ENCODE results near the gene ARHGEF12. TPM values are rescaled to one million over a fixed set of nuclear protein-coding genes. Genes with fewer than 3 reads are reported as not detected.

The ARHGEF12 gene
- total and polyA plus RNA-seq, 2 donors (not counting 1 experiment from before 2014, with no cell fraction given) = 2.0 to 21.6 TPM

DNA sequence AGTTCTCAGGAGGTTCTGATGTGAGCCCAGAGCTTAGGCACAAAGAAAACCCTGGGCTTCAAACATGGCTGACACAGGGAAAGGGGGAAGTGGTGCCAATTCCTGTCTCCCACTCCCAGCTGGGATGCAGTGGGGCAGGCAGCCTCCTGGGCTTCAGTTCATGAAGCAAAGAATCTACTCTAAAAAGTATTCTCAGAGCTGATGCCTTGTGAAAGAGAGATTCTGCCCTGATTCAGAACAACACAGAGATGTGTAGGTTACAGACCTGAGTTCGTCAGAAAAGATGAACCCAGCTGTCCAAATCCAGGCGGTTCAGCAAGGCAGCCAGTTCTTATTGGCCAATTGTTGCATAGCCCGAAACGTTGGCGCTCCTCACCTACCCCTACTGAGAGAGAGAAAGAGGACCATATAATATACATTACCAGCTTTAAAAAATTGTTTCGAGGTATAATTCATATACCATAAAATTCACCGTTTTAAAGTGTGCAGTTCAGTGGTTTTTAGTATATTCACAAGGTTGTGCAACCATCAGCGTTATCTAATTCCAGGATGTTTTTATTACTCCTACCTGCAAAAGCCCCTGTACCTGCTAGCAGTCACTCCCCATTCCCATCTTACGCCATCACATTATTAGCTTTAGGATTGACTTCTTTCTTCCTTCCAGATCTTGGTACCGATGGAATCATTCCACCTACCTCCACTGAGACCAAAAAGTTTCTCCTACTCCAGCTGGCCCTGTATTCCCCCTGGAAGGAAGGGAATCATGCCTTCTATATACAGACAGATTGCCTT, 18.3 kb upstream of the ARHGEF12 start:
- Histone ChIP-seq H3K4me3 (ENCODE audit: control extremely low read depth in 1 of 5, extremely low read depth in 1 of 5, insufficient read depth in 1 of 5, low read depth in 2 of 5, low read length in 4 of 5) (no peak overlapping the region), H3K79me2 (ENCODE audit: control insufficient read depth, insufficient read depth, low read length) (no peaks in the 10 kb centered on the region), H3K9me3 (ENCODE audit: control extremely low read depth in 1 of 3, control insufficient read depth in 2 of 3, insufficient read depth in 1 of 3, low read length in 2 of 3) (no peaks in the 10 kb centered on the region), H3K36me3 (replicated peaks in 1 of 2; ENCODE audit: control extremely low read depth in 1 of 2, control insufficient read depth in 1 of 2, extremely low read depth in 1 of 2, insufficient read depth in 2 of 2, low read length in 1 of 2) (no peaks in the 10 kb centered on the region), H3K9ac (ENCODE audit: low read length) (no peak overlapping the region), H3K27me3 (replicated peaks in 1 of 4; ENCODE audit: control extremely low read depth in 1 of 4, control insufficient read depth in 3 of 4, insufficient read depth in 4 of 4, low read length in 3 of 4) (peaks cover 0 to 20% (median 11%) of the 10 kb centered on the region in 4 experiments), H3K27ac (ENCODE audit: low read length in 2 of 2) (no peak overlapping the region), H3K4me1 (ENCODE audit: control insufficient read depth in 2 of 2, insufficient read depth in 2 of 2, low read length in 2 of 2) (no peaks in the 10 kb centered on the region), H3K4me2 (replicated peaks; ENCODE audit: low read depth, low read length, poor library complexity, severe bottlenecking) (no peak overlapping the region), H2AFZ (ENCODE audit: insufficient read depth, low read depth, low read length, poor library complexity, severe bottlenecking) (no peak overlapping the region), H4K20me1 (ENCODE audit: control insufficient read depth, insufficient read depth, low read length, poor library complexity, severe bottlenecking) (no peaks in the 10 kb centered on the region)
- ChIA-PET POLR2A (no interaction called here), CTCF (interaction anchor here (1.0 to 1.5 kb wide), 3 partner anchors 14 to 18 kb away, joined by 3 read pairs; no protein-coding TSS in a partner anchor)
- WGBS (ENCODE audit: insufficient coverage) = 97% methylated on average over 4 of the region's 10 CpGs
- Mint-ChIP-seq H3K4me1 (no peaks in the 10 kb centered on the region), H3K27me3 (peaks cover 49% of the 10 kb centered on the region), H3K4me3 (no peak overlapping the region), H3K9me3 (ENCODE audit: insufficient read depth) (no peaks in the 10 kb centered on the region), H3K27ac (no peak overlapping the region)
- ATAC-seq (ENCODE audit: low read depth) (no peak), DNase-seq (no peak)
- intact Hi-C loops (cut with micrococcal nuclease) = no loop called here
- TF ChIP-seq EZH2 (IDR thresholded peaks at IDR 0.05; ENCODE audit: borderline replicate concordance, insufficient read depth, low read depth, low read length, poor library complexity, severe bottlenecking) = no peak
- TF ChIP-seq, protein P1, sequence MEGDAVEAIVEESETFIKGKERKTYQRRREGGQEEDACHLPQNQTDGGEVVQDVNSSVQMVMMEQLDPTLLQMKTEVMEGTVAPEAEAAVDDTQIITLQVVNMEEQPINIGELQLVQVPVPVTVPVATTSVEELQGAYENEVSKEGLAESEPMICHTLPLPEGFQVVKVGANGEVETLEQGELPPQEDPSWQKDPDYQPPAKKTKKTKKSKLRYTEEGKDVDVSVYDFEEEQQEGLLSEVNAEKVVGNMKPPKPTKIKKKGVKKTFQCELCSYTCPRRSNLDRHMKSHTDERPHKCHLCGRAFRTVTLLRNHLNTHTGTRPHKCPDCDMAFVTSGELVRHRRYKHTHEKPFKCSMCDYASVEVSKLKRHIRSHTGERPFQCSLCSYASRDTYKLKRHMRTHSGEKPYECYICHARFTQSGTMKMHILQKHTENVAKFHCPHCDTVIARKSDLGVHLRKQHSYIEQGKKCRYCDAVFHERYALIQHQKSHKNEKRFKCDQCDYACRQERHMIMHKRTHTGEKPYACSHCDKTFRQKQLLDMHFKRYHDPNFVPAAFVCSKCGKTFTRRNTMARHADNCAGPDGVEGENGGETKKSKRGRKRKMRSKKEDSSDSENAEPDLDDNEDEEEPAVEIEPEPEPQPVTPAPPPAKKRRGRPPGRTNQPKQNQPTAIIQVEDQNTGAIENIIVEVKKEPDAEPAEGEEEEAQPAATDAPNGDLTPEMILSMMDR (IDR thresholded peaks at IDR 0.05) = no peak

DNA sequence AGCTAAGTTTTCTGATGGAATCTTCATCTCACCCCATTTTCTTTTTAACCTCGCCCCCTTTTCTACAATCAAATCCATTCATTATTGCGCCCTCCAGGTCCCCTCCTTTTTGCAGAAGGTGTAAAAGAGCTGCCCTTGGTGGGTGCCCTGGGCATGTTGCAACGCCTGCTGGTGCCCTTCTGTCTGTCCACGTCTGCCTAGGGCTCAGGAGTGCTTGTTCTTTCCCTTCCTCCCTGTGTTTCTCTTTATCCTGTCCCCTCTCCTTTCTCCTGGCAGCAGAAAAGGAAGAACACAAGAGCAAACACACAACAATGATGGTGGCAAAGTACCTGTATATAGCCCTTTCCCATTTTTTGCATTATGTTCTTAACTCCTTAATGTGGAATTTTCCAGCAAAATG, 17.3 kb upstream of the ARHGEF12 start:
- Histone ChIP-seq H3K9me3 (ENCODE audit: control extremely low read depth in 1 of 3, control insufficient read depth in 2 of 3, insufficient read depth in 1 of 3, low read length in 2 of 3) (no peaks in the 10 kb centered on the region), H3K4me2 (replicated peaks; ENCODE audit: low read depth, low read length, poor library complexity, severe bottlenecking) (no peak overlapping the region), H2AFZ (ENCODE audit: insufficient read depth, low read depth, low read length, poor library complexity, severe bottlenecking) (no peak overlapping the region), H3K4me1 (ENCODE audit: control insufficient read depth in 2 of 2, insufficient read depth in 2 of 2, low read length in 2 of 2) (no peaks in the 10 kb centered on the region), H3K4me3 (ENCODE audit: control extremely low read depth in 1 of 5, extremely low read depth in 1 of 5, insufficient read depth in 1 of 5, low read depth in 2 of 5, low read length in 4 of 5) (no peak overlapping the region), H3K79me2 (ENCODE audit: control insufficient read depth, insufficient read depth, low read length) (no peaks in the 10 kb centered on the region), H3K27me3 (replicated peaks in 1 of 4; ENCODE audit: control extremely low read depth in 1 of 4, control insufficient read depth in 3 of 4, insufficient read depth in 4 of 4, low read length in 3 of 4) (peaks cover 0 to 30% (median 18%) of the 10 kb centered on the region in 4 experiments), H4K20me1 (ENCODE audit: control insufficient read depth, insufficient read depth, low read length, poor library complexity, severe bottlenecking) (no peaks in the 10 kb centered on the region), H3K36me3 (replicated peaks in 1 of 2; ENCODE audit: control extremely low read depth in 1 of 2, control insufficient read depth in 1 of 2, extremely low read depth in 1 of 2, insufficient read depth in 2 of 2, low read length in 1 of 2) (no peaks in the 10 kb centered on the region), H3K27ac (ENCODE audit: low read length in 2 of 2) (no peak overlapping the region), H3K9ac (ENCODE audit: low read length) (no peak overlapping the region)
- no peak for TF ChIP-seq EZH2 (IDR thresholded peaks at IDR 0.05; ENCODE audit: borderline replicate concordance, insufficient read depth, low read depth, low read length, poor library complexity, severe bottlenecking)
- TF ChIP-seq, protein P1 (IDR thresholded peaks at IDR 0.05) = no peak
- ChIA-PET CTCF (no interaction called here), POLR2A (no interaction called here)
- Mint-ChIP-seq H3K27me3 (peaks cover 54% of the 10 kb centered on the region), H3K9me3 (ENCODE audit: insufficient read depth) (no peaks in the 10 kb centered on the region), H3K4me1 (no peaks in the 10 kb centered on the region), H3K4me3 (no peak overlapping the region), H3K27ac (no peak overlapping the region)
- 67% methylated on average over 3 of the region's 4 CpGs for WGBS (ENCODE audit: insufficient coverage)
- intact Hi-C loops (cut with micrococcal nuclease) = no loop called here
- no peak for ATAC-seq (ENCODE audit: low read depth)
- DNase-seq = no peak
